ENCODE results near the gene PRKACA. TPM values are rescaled to one million over a fixed set of nuclear protein-coding genes. Genes with fewer than 3 reads are reported as not detected.

The PRKACA gene
- total and polyA plus RNA-seq, 7 donors, result 33.6 to 59.1 (median 36.6) TPM

- Histone ChIP-seq H3K4me3 (no peak overlapping the region), H3K4me1 (peaks cover 0 to 9% (median 6%) of the 10 kb centered on the region in 4 donors), H3K27ac (no peak overlapping the region), H3K36me3 (peaks cover 31 to 90% (median 47%) of the 10 kb centered on the region in 4 donors), H3K9me3 (no peaks in the 10 kb centered on the region), H3K27me3 (no peaks in the 10 kb centered on the region)
- TF ChIP-seq POLR2A (IDR thresholded peaks at IDR 0.05), result no peak
- TF ChIP-seq, protein P1, sequence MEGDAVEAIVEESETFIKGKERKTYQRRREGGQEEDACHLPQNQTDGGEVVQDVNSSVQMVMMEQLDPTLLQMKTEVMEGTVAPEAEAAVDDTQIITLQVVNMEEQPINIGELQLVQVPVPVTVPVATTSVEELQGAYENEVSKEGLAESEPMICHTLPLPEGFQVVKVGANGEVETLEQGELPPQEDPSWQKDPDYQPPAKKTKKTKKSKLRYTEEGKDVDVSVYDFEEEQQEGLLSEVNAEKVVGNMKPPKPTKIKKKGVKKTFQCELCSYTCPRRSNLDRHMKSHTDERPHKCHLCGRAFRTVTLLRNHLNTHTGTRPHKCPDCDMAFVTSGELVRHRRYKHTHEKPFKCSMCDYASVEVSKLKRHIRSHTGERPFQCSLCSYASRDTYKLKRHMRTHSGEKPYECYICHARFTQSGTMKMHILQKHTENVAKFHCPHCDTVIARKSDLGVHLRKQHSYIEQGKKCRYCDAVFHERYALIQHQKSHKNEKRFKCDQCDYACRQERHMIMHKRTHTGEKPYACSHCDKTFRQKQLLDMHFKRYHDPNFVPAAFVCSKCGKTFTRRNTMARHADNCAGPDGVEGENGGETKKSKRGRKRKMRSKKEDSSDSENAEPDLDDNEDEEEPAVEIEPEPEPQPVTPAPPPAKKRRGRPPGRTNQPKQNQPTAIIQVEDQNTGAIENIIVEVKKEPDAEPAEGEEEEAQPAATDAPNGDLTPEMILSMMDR (IDR thresholded peaks at IDR 0.05), result no peak
- no peak for TF ChIP-seq EP300 (IDR thresholded peaks at IDR 0.05)
- TF ChIP-seq POLR2AphosphoS5 (IDR thresholded peaks at IDR 0.05), result no peak
- no peak for DNase-seq
- intact Hi-C loops (cut with DNase I), result no loop called here
- WGBS, 2 donors, result 97% methylated on average over 17 of the region's 17 CpGs
Measured at GRCh38 chr19:14155371-14155770, 37.8 kb upstream of the PRKACA start.

- 97 to 98% methylated on average over 12 of the region's 12 CpGs for WGBS, 2 donors
- Histone ChIP-seq H3K27ac (no peak overlapping the region), H3K27me3 (no peaks in the 10 kb centered on the region), H3K9me3 (no peaks in the 10 kb centered on the region), H3K4me1 (peaks cover 0 to 35% (median 32%) of the 10 kb centered on the region in 4 donors), H3K4me3 (no peak overlapping the region), H3K36me3 (peaks cover 27 to 67% (median 39%) of the 10 kb centered on the region in 4 donors)
- no peak for DNase-seq
- intact Hi-C loops (cut with DNase I), result no loop called here
- TF ChIP-seq, protein P1 (IDR thresholded peaks at IDR 0.05), result no peak
- TF ChIP-seq POLR2AphosphoS5 (IDR thresholded peaks at IDR 0.05) (no peak), POLR2A (IDR thresholded peaks at IDR 0.05) (no peak), EP300 (IDR thresholded peaks at IDR 0.05) (no peak)
Measured at GRCh38 chr19:14152713-14153112, 35.2 kb upstream of the PRKACA start.

- peak overlapping the region; percentile 73 to 79 (median 76) for H3K27ac ChIP-seq
- H3K4me1 ChIP-seq, result peaks cover 0 to 36% (median 33%) of the 10 kb centered on the region in 4 donors
- no peak overlapping the region for H3K4me3 ChIP-seq
- H3K27me3 ChIP-seq, result no peaks in the 10 kb centered on the region
- no peak for TF ChIP-seq POLR2A (IDR thresholded peaks at IDR 0.05)
- no peak for TF ChIP-seq POLR2AphosphoS5 (IDR thresholded peaks at IDR 0.05)
- TF ChIP-seq, protein P1 (IDR thresholded peaks at IDR 0.05), result no peak
- no peak for TF ChIP-seq EP300 (IDR thresholded peaks at IDR 0.05)
- peaks cover 12 to 50% (median 22%) of the 10 kb centered on the region in 4 donors for H3K36me3 ChIP-seq
- WGBS, 2 donors, result 94 to 95% methylated on average over 47 of the region's 47 CpGs
- intact Hi-C loops (cut with DNase I), result no loop called here
- no peak for DNase-seq
- H3K9me3 ChIP-seq, result no peaks in the 10 kb centered on the region
Measured at GRCh38 chr19:14150770-14151661, 33.5 kb upstream of the PRKACA start.

GRCh38 chr19:14150041-14150769, 32.6 kb upstream of the PRKACA start:
- H3K36me3 ChIP-seq, result peaks cover 4 to 42% (median 16%) of the 10 kb centered on the region in 4 donors
- no peaks in the 10 kb centered on the region for H3K27me3 ChIP-seq
- intact Hi-C loops (cut with DNase I), result no loop called here
- DNase-seq, result no peak
- WGBS, 2 donors, result 60 to 78% methylated on average over 10 of the region's 10 CpGs
- no peak for TF ChIP-seq POLR2AphosphoS5 (IDR thresholded peaks at IDR 0.05)
- TF ChIP-seq, protein P1 (IDR thresholded peaks at IDR 0.05), result peak in 1 of 4 experiments; percentile 10
- peak overlapping the region in 3 of 4 donors; percentile 11 to 27 (median 18) for H3K4me3 ChIP-seq
- H3K9me3 ChIP-seq, result no peaks in the 10 kb centered on the region
- H3K4me1 ChIP-seq, result peaks cover 0 to 36% (median 33%) of the 10 kb centered on the region in 4 donors
- H3K27ac ChIP-seq, result peak overlapping the region; percentile 73 to 79 (median 76)
